ENCODE measurements around the gene FNDC1.

Gene FNDC1

GRCh38 chr6:159305159-159305558 is 136.0 kb downstream of the FNDC1 start:
- no peak for DNase-seq (ENCODE audit: low read depth)
- TF ChIP-seq CTCF (IDR thresholded peaks at IDR 0.05; ENCODE audit: insufficient read depth, low read depth, low read length, missing control alignments), result no peak
- no peak overlapping the region for H3K4me3 ChIP-seq (ENCODE audit: low read length)

- no peak overlapping the region for H3K4me3 ChIP-seq (ENCODE audit: low read length)
- TF ChIP-seq CTCF (IDR thresholded peaks at IDR 0.05; ENCODE audit: insufficient read depth, low read depth, low read length, missing control alignments), result no peak
- DNase-seq (ENCODE audit: low read depth), result no peak
Measured at GRCh38 chr6:159305804-159306537, 136.8 kb downstream of the FNDC1 start.

GRCh38 chr6:159307246-159307790 is 138.1 kb downstream of the FNDC1 start:
- TF ChIP-seq CTCF (IDR thresholded peaks at IDR 0.05; ENCODE audit: insufficient read depth, low read depth, low read length, missing control alignments), result no peak
- H3K4me3 ChIP-seq (ENCODE audit: low read length), result no peak overlapping the region
- no peak for DNase-seq (ENCODE audit: low read depth)

- no peak overlapping the region for H3K4me3 ChIP-seq (ENCODE audit: low read length)
- DNase-seq (ENCODE audit: low read depth), result no peak
- TF ChIP-seq CTCF (IDR thresholded peaks at IDR 0.05; ENCODE audit: insufficient read depth, low read depth, low read length, missing control alignments), result no peak
Measured at GRCh38 chr6:159308198-159308597, 139.0 kb downstream of the FNDC1 start.

- no peak overlapping the region for H3K4me3 ChIP-seq (ENCODE audit: low read length)
- no peak for DNase-seq (ENCODE audit: low read depth)
- TF ChIP-seq CTCF (IDR thresholded peaks at IDR 0.05; ENCODE audit: insufficient read depth, low read depth, low read length, missing control alignments), result no peak
Measured at GRCh38 chr6:159309723-159310122, 140.5 kb downstream of the FNDC1 start.

- no peak overlapping the region for H3K4me3 ChIP-seq (ENCODE audit: low read length)
- DNase-seq (ENCODE audit: low read depth), result peak; percentile 2
- no peak for TF ChIP-seq CTCF (IDR thresholded peaks at IDR 0.05; ENCODE audit: insufficient read depth, low read depth, low read length, missing control alignments)
Measured at GRCh38 chr6:159311618-159312017, 142.4 kb downstream of the FNDC1 start.

- DNase-seq (ENCODE audit: low read depth), result no peak
Measured at GRCh38 chr6:159312206-159312605, 143.0 kb downstream of the FNDC1 start.

More at GRCh38 chr6:159312206-159312605, 143.0 kb downstream of the FNDC1 start:
- no peak overlapping the region for H3K4me3 ChIP-seq (ENCODE audit: low read length)
- no peak for TF ChIP-seq CTCF (IDR thresholded peaks at IDR 0.05; ENCODE audit: insufficient read depth, low read depth, low read length, missing control alignments)
